HG03457 (cell line): ENCODE data around the gene RPS6KA2.

Source experiments
- ATAC-seq: cut with Tn5 transposase; IDR thresholded peaks from one replicate; pipeline ENCODE4 v1.9.1; 2021; ENCODE audit warnings: moderate number of reproducible peaks; ENCODE audit not compliant: unreplicated experiment

Gene RPS6KA2

GRCh38 chr6:166459272-166459671, 167.8 kb downstream of the RPS6KA2 start:
- ATAC-seq = no peak

- no peak for ATAC-seq
These were observed 170.5 kb downstream of the RPS6KA2 start for GRCh38 chr6:166456395-166457156.

- ATAC-seq = no peak
These were observed 172.1 kb downstream of the RPS6KA2 start for GRCh38 chr6:166454692-166455515.

- ATAC-seq = no peak
These were observed 173.4 kb downstream of the RPS6KA2 start for GRCh38 chr6:166453651-166454050.

- no peak for ATAC-seq
These were observed 176.7 kb downstream of the RPS6KA2 start for GRCh38 chr6:166450167-166450873.

- no peak for ATAC-seq
These were observed 177.4 kb downstream of the RPS6KA2 start for GRCh38 chr6:166449641-166450040.

- ATAC-seq = no peak
These were observed 178.0 kb downstream of the RPS6KA2 start for GRCh38 chr6:166449036-166449435.

GRCh38 chr6:166448432-166448831, 178.6 kb downstream of the RPS6KA2 start:
- ATAC-seq = no peak

GRCh38 chr6:166446567-166447065, 180.4 kb downstream of the RPS6KA2 start:
- no peak for ATAC-seq

GRCh38 chr6:166446146-166446545, 180.9 kb downstream of the RPS6KA2 start:
- no peak for ATAC-seq

GRCh38 chr6:166444446-166444845, 182.6 kb downstream of the RPS6KA2 start:
- ATAC-seq = no peak

- no peak for ATAC-seq
These were observed 183.9 kb downstream of the RPS6KA2 start for GRCh38 chr6:166443166-166443565.

- ATAC-seq = no peak
These were observed 184.8 kb downstream of the RPS6KA2 start for GRCh38 chr6:166442131-166442685.

GRCh38 chr6:166441325-166442078, 185.5 kb downstream of the RPS6KA2 start:
- ATAC-seq = no peak

- no peak for ATAC-seq
These were observed 186.3 kb downstream of the RPS6KA2 start for GRCh38 chr6:166440729-166441128.

- ATAC-seq = no peak
These were observed 186.9 kb downstream of the RPS6KA2 start for GRCh38 chr6:166440106-166440505.

GRCh38 chr6:166439366-166440091, 187.5 kb downstream of the RPS6KA2 start:
- ATAC-seq = no peak

GRCh38 chr6:166438211-166438861, 188.7 kb downstream of the RPS6KA2 start:
- ATAC-seq = no peak

GRCh38 chr6:166437661-166438060, 189.4 kb downstream of the RPS6KA2 start:
- no peak for ATAC-seq
